ENCODE results near the gene BCL11A. TPM values are rescaled to one million over a fixed set of nuclear protein-coding genes. Genes with fewer than 3 reads are reported as not detected.

Gene BCL11A
- total RNA-seq, 1 experiment from 2014 or later = 91.4 TPM

GRCh38 chr2:60512641-60513040, 40.8 kb downstream of the BCL11A start:
- no peak overlapping the region for H2AFZ ChIP-seq (ENCODE audit: low read length)
- no peaks in the 10 kb centered on the region for H3K9me3 ChIP-seq (ENCODE audit: control insufficient read depth, low read depth, low read length)
- H4K5ac ChIP-seq (ENCODE audit: insufficient read length, low read depth, low read length) = no peak overlapping the region
- no peak overlapping the region for H2BK5ac ChIP-seq (ENCODE audit: insufficient read length, low read length)
- Mint-ChIP-seq H3K4me1 (peaks cover 89 to 95% of the 10 kb centered on the region in 2 experiments), H3K9me3 (no peaks in the 10 kb centered on the region), H3K27me3 (ENCODE audit: low read depth) (no peaks in the 10 kb centered on the region), H3K36me3 (ENCODE audit: insufficient read depth in 1 of 3, low read depth in 3 of 3) (peaks cover 6 to 44% (median 33%) of the 10 kb centered on the region in 3 experiments; a peak in 6 of 7 replicates), H3K27ac (no peak overlapping the region; a peak in 1 of 7 replicates), H3K4me3 (no peak overlapping the region)
- H3K4ac ChIP-seq (ENCODE audit: low read depth, low read length) = no peak overlapping the region
- TF ChIP-seq CTCF (conservative IDR thresholded peaks at IDR 0.05) = no peak
- no peaks in the 10 kb centered on the region for H3K27me3 ChIP-seq (ENCODE audit: insufficient read depth, low read length)
- no peak overlapping the region for H3K14ac ChIP-seq (ENCODE audit: insufficient read depth, low read length)
- no peak overlapping the region for H2BK120ac ChIP-seq (ENCODE audit: low read depth, low read length, poor library complexity, severe bottlenecking)
- no peak overlapping the region for H3K23ac ChIP-seq (ENCODE audit: insufficient read length, low read depth, low read length)
- H3K79me2 ChIP-seq (ENCODE audit: insufficient read depth, low read length) = peaks cover 29% of the 10 kb centered on the region; the same call in 1 of the 2 replicates
- no peak overlapping the region for H2BK12ac ChIP-seq (ENCODE audit: insufficient read length, low read depth, low read length)
- peaks cover 18% of the 10 kb centered on the region for H3K79me1 ChIP-seq (ENCODE audit: insufficient read depth, low read depth, low read length, poor library complexity, severe bottlenecking)
- peaks cover 4% of the 10 kb centered on the region for H3K23me2 ChIP-seq (ENCODE audit: insufficient read length, low read depth, low read length, poor library complexity, severe bottlenecking)
- no peak overlapping the region for H4K91ac ChIP-seq (ENCODE audit: insufficient read length, low read depth, low read length)
- H3K4me1 ChIP-seq (ENCODE audit: insufficient read depth, low read length) = peaks cover 49% of the 10 kb centered on the region
- H2BK15ac ChIP-seq (ENCODE audit: low read depth, low read length) = no peak overlapping the region
- no peak overlapping the region for H3K27ac ChIP-seq (ENCODE audit: insufficient read length, low read depth, low read length)
- no peak overlapping the region for H3K56ac ChIP-seq (ENCODE audit: insufficient read length, low read depth, low read length)
- H2BK20ac ChIP-seq (ENCODE audit: low read depth, low read length, poor library complexity, severe bottlenecking) = no peak overlapping the region
- H2AK5ac ChIP-seq (ENCODE audit: insufficient read length, low read length) = no peak overlapping the region
- H3K4me2 ChIP-seq (ENCODE audit: insufficient read depth, insufficient read length, low read length) = no peak overlapping the region
- H4K8ac ChIP-seq (replicated peaks; ENCODE audit: insufficient read length, low read depth, low read length) = no peak overlapping the region
- no CpG with 5 or more reads among the region's 6 CpGs for WGBS (ENCODE audit: extremely low coverage, insufficient read length, low lambda C conversion rate)
- no peak overlapping the region for H3K18ac ChIP-seq (ENCODE audit: insufficient read length, low read depth, low read length)
- no peak overlapping the region for H3T11ph ChIP-seq (ENCODE audit: low read length)
- no peaks in the 10 kb centered on the region for H4K20me1 ChIP-seq (ENCODE audit: control insufficient read depth, insufficient read depth, insufficient read length)
- no peak overlapping the region for H3K9ac ChIP-seq (ENCODE audit: extremely low read depth, insufficient read length, low read length)
- DNase-seq = no peak
